Right ventricle myocardium inferior (tissue), 1 donor: ENCODE measurements around the gene ZXDC. TPM values are rescaled to one million over a fixed set of nuclear protein-coding genes. Genes with fewer than 3 reads are reported as not detected.

Experiments used
- ATAC-seq: fragments of 200-7000 bp; cut with Tn5 transposase; one replicate; pipeline ENCODE4 v1.9.1; 2020; ENCODE audit warnings: mild to moderate bottlenecking, moderate library complexity
- DNase-seq: peaks from one replicate; pipeline ENCODE4 v3.0.0; 2021; ENCODE audit errors: missing footprints
- intact Hi-C: fragments of 100-400 bp; cut with DNase I; formaldehyde crosslinking; loops from one replicate; pipeline ENCODE4 v1.11.0; 2022
- total RNA-seq: library from RNA; stranded (reverse); fragmentation: NEBNext Ultra II Directional; extraction: Animal tissue kit (Norgen Biotek cat#: 25700); gene quantifications from one replicate; pipeline ENCODE4 v1.2.1, GENCODE V29; 2021
- donor health status: DM: no; HTN: yes; CAD: no; lungs with severe emphysema.

ZXDC gene
- total RNA-seq, 1 donor from 2014 or later, result 15.9 TPM

- intact Hi-C loops, result no loop called here
These were observed 6.3 kb upstream of the ZXDC start for GRCh38 chr3:126481808-126482502.

GRCh38 chr3:126480861-126481260 is 5.2 kb upstream of the ZXDC start:
- intact Hi-C loops, result no loop called here
- no peak for ATAC-seq
- no peak for DNase-seq

More at GRCh38 chr3:126481808-126482502, 6.3 kb upstream of the ZXDC start:
- ATAC-seq (no peak), DNase-seq (no peak)

GRCh38 chr3:126480206-126480605 is 4.5 kb upstream of the ZXDC start:
- no peak for ATAC-seq
- intact Hi-C loops, result no loop called here
- DNase-seq, result no peak

- intact Hi-C loops, result no loop called here
- ATAC-seq (no peak), DNase-seq (peak; percentile 49)
These were observed 4.0 kb upstream of the ZXDC start for GRCh38 chr3:126479642-126480041.

- intact Hi-C loops, result no loop called here
- ATAC-seq, result no peak
- no peak for DNase-seq
These were observed 3.1 kb upstream of the ZXDC start for GRCh38 chr3:126478581-126479310.

- intact Hi-C loops, result no loop called here
- DNase-seq (no peak), ATAC-seq (no peak)
These were observed 1.3 kb upstream of the ZXDC start for GRCh38 chr3:126477061-126477380.

GRCh38 chr3:126476166-126477060 is 722 bp upstream of the ZXDC start:
- ATAC-seq, result peak; percentile 16
- intact Hi-C loops, result no loop called here

GRCh38 chr3:126474498-126475412 is 936 bp downstream of the ZXDC start:
- intact Hi-C loops, result loop anchor here (5.0 kb wide), 1 partner anchor 207 kb away; no protein-coding TSS in a partner anchor
- ATAC-seq (no peak), DNase-seq (peak; percentile 75)

More at GRCh38 chr3:126476166-126477060, 722 bp upstream of the ZXDC start:
- no peak for DNase-seq

- DNase-seq (peak; percentile 33), ATAC-seq (no peak)
- intact Hi-C loops, result loop anchor here (5.0 kb wide), 1 partner anchor 206 kb away; no protein-coding TSS in a partner anchor
These were observed 2.2 kb downstream of the ZXDC start for GRCh38 chr3:126473292-126474168.

GRCh38 chr3:126472277-126473006 is 3.2 kb downstream of the ZXDC start:
- peak; percentile 87 for DNase-seq
- no peak for ATAC-seq
- intact Hi-C loops, result loop anchor here (5.0 kb wide), 1 partner anchor 205 kb away; no protein-coding TSS in a partner anchor

GRCh38 chr3:126469479-126469878 is 6.2 kb downstream of the ZXDC start:
- DNase-seq, result peak; percentile 44
- ATAC-seq, result no peak
- intact Hi-C loops, result no loop called here

GRCh38 chr3:126468028-126468891 is 7.4 kb downstream of the ZXDC start:
- no peak for ATAC-seq
- intact Hi-C loops, result no loop called here

GRCh38 chr3:126467611-126467955 is 8.1 kb downstream of the ZXDC start:
- no peak for ATAC-seq
- intact Hi-C loops, result no loop called here
- no peak for DNase-seq

More at GRCh38 chr3:126468028-126468891, 7.4 kb downstream of the ZXDC start:
- DNase-seq, result peak; percentile 48

GRCh38 chr3:126466886-126467610 is 8.6 kb downstream of the ZXDC start:
- DNase-seq (peak; percentile 50), ATAC-seq (no peak)
- intact Hi-C loops, result no loop called here

- ATAC-seq, result no peak
- intact Hi-C loops, result no loop called here
- peak; percentile 84 for DNase-seq
These were observed 9.7 kb downstream of the ZXDC start for GRCh38 chr3:126465928-126466544.
